Measurements from ENCODE around the gene STAC3. TPM values are rescaled to one million over a fixed set of nuclear protein-coding genes. Genes with fewer than 3 reads are reported as not detected.

The STAC3 gene
- total and polyA plus RNA-seq, 9 of the 15 experiments (the other 6 are each of a cell fraction or from before 2014, with no cell fraction given), result 0.45 to 6.4 (median 3.3) TPM

DNA sequence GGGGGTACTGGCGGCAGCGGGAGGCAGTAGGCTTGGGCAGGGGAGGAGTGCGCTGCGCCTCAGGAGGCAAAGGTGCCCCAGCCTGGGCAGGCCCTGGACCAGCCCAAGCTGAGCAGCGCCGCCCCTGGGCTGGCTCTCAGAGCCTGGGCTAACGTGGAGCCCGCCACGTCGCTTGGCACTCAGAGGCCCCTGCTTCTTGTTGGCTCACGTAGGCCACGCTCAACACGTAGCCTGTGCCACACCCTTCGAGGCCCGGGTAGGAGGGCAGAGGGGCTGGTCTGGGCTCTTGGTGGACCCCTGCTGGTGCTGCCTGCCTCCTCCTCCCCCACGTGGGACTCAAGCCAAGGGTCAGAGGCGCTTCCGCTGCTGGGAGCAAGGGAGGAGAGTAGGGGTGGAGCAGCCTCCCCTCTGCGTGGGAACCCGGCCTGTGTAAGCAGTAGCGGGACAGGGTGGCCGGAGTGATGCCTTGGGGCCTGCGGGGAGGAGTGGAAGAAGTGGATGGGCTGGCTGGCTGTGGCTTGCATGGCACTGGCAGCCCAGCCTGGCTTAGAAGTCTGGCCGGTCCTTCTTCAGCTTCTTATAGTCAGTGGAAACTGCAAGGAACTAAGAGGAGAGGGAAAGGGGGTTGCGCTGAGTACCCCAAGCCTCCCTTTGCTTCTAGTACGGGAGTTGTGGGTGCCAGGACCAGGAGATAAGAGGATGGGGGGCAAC lies 15.8 kb downstream of the STAC3 start (continued):
- TF ChIP-seq, protein P1, sequence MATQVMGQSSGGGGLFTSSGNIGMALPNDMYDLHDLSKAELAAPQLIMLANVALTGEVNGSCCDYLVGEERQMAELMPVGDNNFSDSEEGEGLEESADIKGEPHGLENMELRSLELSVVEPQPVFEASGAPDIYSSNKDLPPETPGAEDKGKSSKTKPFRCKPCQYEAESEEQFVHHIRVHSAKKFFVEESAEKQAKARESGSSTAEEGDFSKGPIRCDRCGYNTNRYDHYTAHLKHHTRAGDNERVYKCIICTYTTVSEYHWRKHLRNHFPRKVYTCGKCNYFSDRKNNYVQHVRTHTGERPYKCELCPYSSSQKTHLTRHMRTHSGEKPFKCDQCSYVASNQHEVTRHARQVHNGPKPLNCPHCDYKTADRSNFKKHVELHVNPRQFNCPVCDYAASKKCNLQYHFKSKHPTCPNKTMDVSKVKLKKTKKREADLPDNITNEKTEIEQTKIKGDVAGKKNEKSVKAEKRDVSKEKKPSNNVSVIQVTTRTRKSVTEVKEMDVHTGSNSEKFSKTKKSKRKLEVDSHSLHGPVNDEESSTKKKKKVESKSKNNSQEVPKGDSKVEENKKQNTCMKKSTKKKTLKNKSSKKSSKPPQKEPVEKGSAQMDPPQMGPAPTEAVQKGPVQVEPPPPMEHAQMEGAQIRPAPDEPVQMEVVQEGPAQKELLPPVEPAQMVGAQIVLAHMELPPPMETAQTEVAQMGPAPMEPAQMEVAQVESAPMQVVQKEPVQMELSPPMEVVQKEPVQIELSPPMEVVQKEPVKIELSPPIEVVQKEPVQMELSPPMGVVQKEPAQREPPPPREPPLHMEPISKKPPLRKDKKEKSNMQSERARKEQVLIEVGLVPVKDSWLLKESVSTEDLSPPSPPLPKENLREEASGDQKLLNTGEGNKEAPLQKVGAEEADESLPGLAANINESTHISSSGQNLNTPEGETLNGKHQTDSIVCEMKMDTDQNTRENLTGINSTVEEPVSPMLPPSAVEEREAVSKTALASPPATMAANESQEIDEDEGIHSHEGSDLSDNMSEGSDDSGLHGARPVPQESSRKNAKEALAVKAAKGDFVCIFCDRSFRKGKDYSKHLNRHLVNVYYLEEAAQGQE (IDR thresholded peaks at IDR 0.05; ENCODE audit: borderline replicate concordance), result no peak
- TF ChIP-seq, protein P1 (CRISPR knock-in tag; IDR thresholded peaks at IDR 0.05; ENCODE audit: low read depth), result no peak
- TF ChIP-seq HEY1 (CRISPR knock-in tag; IDR thresholded peaks at IDR 0.05; ENCODE audit: borderline replicate concordance) (no peak), CREB1 (IDR thresholded peaks at IDR 0.05) (no peak), CREB1 (CRISPR knock-in tag; IDR thresholded peaks at IDR 0.05) (no peak), DIDO1 (tag; IDR thresholded peaks at IDR 0.05; ENCODE audit: low read depth) (no peak), FOXK1 (CRISPR knock-in tag; IDR thresholded peaks at IDR 0.05; ENCODE audit: borderline replicate concordance) (no peak), PHB2 (IDR thresholded peaks at IDR 0.05; ENCODE audit: low read depth) (no peak), BRF1 (IDR thresholded peaks at IDR 0.05; ENCODE audit: borderline replicate concordance, extremely low read depth, insufficient read length) (no peak), KLF16 (IDR thresholded peaks at IDR 0.05) (no peak)
- TF ChIP-seq, protein P2, sequence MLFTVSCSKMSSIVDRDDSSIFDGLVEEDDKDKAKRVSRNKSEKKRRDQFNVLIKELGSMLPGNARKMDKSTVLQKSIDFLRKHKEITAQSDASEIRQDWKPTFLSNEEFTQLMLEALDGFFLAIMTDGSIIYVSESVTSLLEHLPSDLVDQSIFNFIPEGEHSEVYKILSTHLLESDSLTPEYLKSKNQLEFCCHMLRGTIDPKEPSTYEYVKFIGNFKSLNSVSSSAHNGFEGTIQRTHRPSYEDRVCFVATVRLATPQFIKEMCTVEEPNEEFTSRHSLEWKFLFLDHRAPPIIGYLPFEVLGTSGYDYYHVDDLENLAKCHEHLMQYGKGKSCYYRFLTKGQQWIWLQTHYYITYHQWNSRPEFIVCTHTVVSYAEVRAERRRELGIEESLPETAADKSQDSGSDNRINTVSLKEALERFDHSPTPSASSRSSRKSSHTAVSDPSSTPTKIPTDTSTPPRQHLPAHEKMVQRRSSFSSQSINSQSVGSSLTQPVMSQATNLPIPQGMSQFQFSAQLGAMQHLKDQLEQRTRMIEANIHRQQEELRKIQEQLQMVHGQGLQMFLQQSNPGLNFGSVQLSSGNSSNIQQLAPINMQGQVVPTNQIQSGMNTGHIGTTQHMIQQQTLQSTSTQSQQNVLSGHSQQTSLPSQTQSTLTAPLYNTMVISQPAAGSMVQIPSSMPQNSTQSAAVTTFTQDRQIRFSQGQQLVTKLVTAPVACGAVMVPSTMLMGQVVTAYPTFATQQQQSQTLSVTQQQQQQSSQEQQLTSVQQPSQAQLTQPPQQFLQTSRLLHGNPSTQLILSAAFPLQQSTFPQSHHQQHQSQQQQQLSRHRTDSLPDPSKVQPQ (CRISPR knock-in tag; IDR thresholded peaks at IDR 0.05; ENCODE audit: borderline replicate concordance), result no peak
- TF ChIP-seq, protein P3, sequence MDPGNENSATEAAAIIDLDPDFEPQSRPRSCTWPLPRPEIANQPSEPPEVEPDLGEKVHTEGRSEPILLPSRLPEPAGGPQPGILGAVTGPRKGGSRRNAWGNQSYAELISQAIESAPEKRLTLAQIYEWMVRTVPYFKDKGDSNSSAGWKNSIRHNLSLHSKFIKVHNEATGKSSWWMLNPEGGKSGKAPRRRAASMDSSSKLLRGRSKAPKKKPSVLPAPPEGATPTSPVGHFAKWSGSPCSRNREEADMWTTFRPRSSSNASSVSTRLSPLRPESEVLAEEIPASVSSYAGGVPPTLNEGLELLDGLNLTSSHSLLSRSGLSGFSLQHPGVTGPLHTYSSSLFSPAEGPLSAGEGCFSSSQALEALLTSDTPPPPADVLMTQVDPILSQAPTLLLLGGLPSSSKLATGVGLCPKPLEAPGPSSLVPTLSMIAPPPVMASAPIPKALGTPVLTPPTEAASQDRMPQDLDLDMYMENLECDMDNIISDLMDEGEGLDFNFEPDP (CRISPR knock-in tag; IDR thresholded peaks at IDR 0.05), result 0 out of 2 replicates have a peak, but pooled peaks have one; percentile 16
- TF ChIP-seq, protein P4, sequence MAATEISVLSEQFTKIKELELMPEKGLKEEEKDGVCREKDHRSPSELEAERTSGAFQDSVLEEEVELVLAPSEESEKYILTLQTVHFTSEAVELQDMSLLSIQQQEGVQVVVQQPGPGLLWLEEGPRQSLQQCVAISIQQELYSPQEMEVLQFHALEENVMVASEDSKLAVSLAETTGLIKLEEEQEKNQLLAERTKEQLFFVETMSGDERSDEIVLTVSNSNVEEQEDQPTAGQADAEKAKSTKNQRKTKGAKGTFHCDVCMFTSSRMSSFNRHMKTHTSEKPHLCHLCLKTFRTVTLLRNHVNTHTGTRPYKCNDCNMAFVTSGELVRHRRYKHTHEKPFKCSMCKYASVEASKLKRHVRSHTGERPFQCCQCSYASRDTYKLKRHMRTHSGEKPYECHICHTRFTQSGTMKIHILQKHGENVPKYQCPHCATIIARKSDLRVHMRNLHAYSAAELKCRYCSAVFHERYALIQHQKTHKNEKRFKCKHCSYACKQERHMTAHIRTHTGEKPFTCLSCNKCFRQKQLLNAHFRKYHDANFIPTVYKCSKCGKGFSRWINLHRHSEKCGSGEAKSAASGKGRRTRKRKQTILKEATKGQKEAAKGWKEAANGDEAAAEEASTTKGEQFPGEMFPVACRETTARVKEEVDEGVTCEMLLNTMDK (IDR thresholded peaks at IDR 0.05; ENCODE audit: borderline replicate concordance, insufficient read depth, low read depth, low read length, poor library complexity, severe bottlenecking), result no peak
